Spleen (tissue), 11 donors: ENCODE results near the gene SUMF2. TPM values are rescaled to one million over a fixed set of nuclear protein-coding genes. Genes with fewer than 3 reads are reported as not detected.
"Not testable (repeated sequence)": the region's sequence is repeated elsewhere in the genome, so short reads cannot be mapped to it uniquely, and the experiment has no call there.

Experiments
- DNase-seq: peaks from one replicate; pipeline ENCODE4 v3.0.0-alpha.2; 2020
- H3K27ac ChIP-seq, 8 donors: fragments of 200-600 bp; sonication (generic) in 7 of 8; 1 replicate in 4 of 8; 2 replicates in 4 of 8; pipeline versions ENCODE4 v1.5.0 to v1.8.0; 2016 to 2021; ENCODE audit warnings: inconsistent platforms in 4 of 8, mild to moderate bottlenecking in 4 of 8, moderate library complexity in 1 of 8
- H3K27me3 ChIP-seq, 7 donors: fragments of 200-600 bp; sonication (generic) in 6 of 7; replicated peaks in 1 of 7; 1 replicate in 4 of 7; 2 replicates in 3 of 7; pipeline versions ENCODE4 v1.5.0 to v1.8.0; 2016 to 2021; ENCODE audit warnings: inconsistent platforms in 3 of 7, mild to moderate bottlenecking in 1 of 7
- H3K36me3 ChIP-seq, 6 donors: fragments of 200-600 bp; sonication (generic) in 5 of 6; 1 replicate in 4 of 6; 2 replicates in 2 of 6; pipeline versions ENCODE4 v1.5.0 to v1.8.0; 2016 to 2021; ENCODE audit warnings: inconsistent platforms in 2 of 6
- H3K4me1 ChIP-seq, 6 donors: fragments of 200-600 bp; sonication (generic) in 5 of 6; 1 replicate in 3 of 6; 2 replicates in 3 of 6; pipeline versions ENCODE4 v1.5.0 to v1.8.0; 2016 to 2021; ENCODE audit warnings: inconsistent platforms in 3 of 6
- H3K4me3 ChIP-seq, 8 donors: fragments of 200-600 bp; sonication (generic) in 7 of 8; 1 replicate in 4 of 8; 2 replicates in 4 of 8; pipeline versions ENCODE4 v1.5.0 to v1.8.0; 2016 to 2021; ENCODE audit warnings: inconsistent platforms in 4 of 8, mild to moderate bottlenecking in 4 of 8, moderate library complexity in 2 of 8
- H3K9me3 ChIP-seq, 8 donors: fragments of 200-600 bp; sonication (generic) in 7 of 8; 1 replicate in 4 of 8; 2 replicates in 4 of 8; pipeline versions ENCODE4 v1.5.0 to v1.8.0; 2016 to 2021; ENCODE audit warnings: inconsistent platforms in 4 of 8
- CTCF ChIP-seq, 11 experiments: fragments of 200-600 bp in 7 of 11; fragments of 450-650 bp in 4 of 11; sonication (generic) in 4 of 11; IDR thresholded peaks in 8 of 11; conservative IDR thresholded peaks in 3 of 11; 1 replicate in 7 of 11; 2 replicates in 4 of 11; pipeline versions ENCODE4 v1.4.0 to v1.8.0; 2016 to 2021; ENCODE audit warnings: antibody characterized with exemption in 11 of 11, inconsistent platforms in 4 of 11, mild to moderate bottlenecking in 1 of 11
- POLR2A ChIP-seq, 3 donors: fragments of 450-650 bp; IDR thresholded peaks; one replicate each; pipeline ENCODE4 v1.5.1; 2017; ENCODE audit warnings: antibody characterized with exemption in 3 of 3, mild to moderate bottlenecking in 1 of 3
- POLR2AphosphoS5 ChIP-seq, 3 donors: sonication (generic); formaldehyde crosslinking; IDR thresholded peaks; one replicate each; pipeline ENCODE4 v1.5.1; 2017; ENCODE audit warnings: antibody characterized with exemption in 3 of 3
- WGBS, 5 donors: extraction: QIAGEN DNeasy Blood & Tissue Kit in 3 of 5; methylation state at CpG; one replicate each; pipeline versions ENCODE4 v1.1.5 to v1.1.7; 2013 to 2018; 5-methylcytosine and 5-hydroxymethylcytosine counted together
- intact Hi-C: fragments of 100-400 bp; cut with DNase I; formaldehyde crosslinking; loops from one replicate; pipeline ENCODE4 v1.15.0; 2023; ENCODE audit warnings: low total_unique reads
- polyA plus RNA-seq, 3 donors: library from polyadenylated mRNA; stranded (reverse); fragments of 200-250 nt; gene quantifications; one replicate each; pipeline ENCODE4 v1.2.1, GENCODE V29; 2013
- total RNA-seq, 7 donors: library from RNA; depleted of rRNA in 3 of 7; stranded (reverse); fragments of >200 nt in 3 of 7; fragmentation: NEBNext Ultra II Directional in 4 of 7; extraction: Animal tissue kit (Norgen Biotek cat#: 25700) in 4 of 7; gene quantifications; one replicate each; pipeline versions ENCODE4 v1.1.0 to v1.2.1, GENCODE V29; 2016 to 2021
- donor health status: healthy with polysubstance abuse.
- donor health status: DM: no; HTN: no; CAD: no; lungs with moderate emphysema.
- donor health status: DM: no; HTN: no; CAD: no.
- donor health status: Bipolar disorder and iron deficiency.
- donor health status: healthy.
- donor health status: DM: no; HTN: no; CAD: no.
- donor health status: DM: yes; HTN: yes; CAD: no.

SUMF2 gene
- total and polyA plus RNA-seq, 10 donors = 57.1 to 145 (median 119) TPM

DNA sequence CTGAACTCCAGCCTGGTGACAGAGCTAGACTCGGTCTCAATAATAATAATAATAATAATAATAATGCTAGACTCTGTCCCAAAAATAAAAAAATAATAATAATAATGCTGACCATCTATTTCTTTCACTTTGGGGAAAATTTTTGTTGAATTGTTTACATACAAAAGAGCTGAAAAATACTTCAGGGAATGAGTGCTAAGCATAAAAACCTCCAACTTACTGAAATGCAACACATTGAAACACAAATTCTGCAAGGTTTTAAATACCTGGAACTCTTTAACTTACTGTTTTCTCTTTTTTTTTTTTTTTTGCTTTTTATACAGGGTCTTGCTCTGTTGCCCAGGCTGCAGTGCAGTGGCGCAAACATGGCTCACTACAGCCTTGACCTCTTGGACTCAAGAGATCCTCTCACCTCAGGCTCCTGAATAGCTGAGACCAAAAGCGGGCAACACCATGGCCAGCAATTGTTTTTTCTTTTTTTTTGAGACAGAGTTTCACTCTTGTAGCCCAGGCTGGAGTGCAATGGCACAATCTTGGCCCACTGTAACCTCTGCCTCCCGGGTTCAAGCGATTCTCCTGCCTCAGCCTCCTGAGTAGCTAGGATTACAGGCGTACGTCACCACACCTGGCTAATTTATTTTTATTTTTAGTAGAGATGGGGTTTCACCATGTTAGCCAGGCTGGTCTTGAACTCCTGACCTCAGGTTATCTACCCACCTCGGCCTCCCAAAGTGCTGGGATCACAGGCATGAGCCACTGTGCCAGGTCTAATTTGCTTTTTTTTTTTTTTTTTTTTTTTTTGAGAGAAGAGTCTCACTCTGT is 34.3 kb downstream of the SUMF2 start:
- H3K4me1 ChIP-seq, intact Hi-C loops, H3K27ac ChIP-seq, H3K4me3 ChIP-seq, H3K9me3 ChIP-seq, H3K27me3 ChIP-seq: not testable (repeated sequence)
- WGBS, 5 donors = 92 to 96% (median 95%) methylated on average over 8 of the region's 8 CpGs
- H3K36me3 ChIP-seq = peaks cover 0 to 75% (median 51%) of the 10 kb centered on the region in 6 donors
- peak; percentile 24 for DNase-seq
- peak in 2 of 3 donors; percentile 5 to 23 for TF ChIP-seq POLR2AphosphoS5 (IDR thresholded peaks at IDR 0.05)

DNA sequence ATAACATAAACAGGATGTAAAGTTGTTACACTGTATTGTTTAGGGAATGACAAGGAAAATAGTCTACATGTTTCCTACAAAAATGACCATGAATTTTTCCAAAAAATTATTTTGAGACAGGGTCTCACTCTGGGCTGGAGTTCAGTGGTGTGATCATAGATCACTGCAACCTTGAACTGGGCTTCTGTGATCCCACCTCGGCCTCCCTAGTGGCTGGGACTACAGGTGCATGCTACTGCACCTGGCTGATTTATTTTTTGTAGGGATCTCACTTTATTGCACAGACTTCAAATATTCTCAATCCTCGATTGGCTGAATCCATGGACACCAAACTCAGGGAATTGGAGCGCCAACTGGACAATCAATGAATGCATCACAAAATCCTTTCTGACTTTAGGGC is 35.6 kb downstream of the SUMF2 start:
- Histone ChIP-seq H3K9me3 (no peaks in the 10 kb centered on the region), H3K27me3 (no peaks in the 10 kb centered on the region), H3K4me1 (peaks cover 2 to 17% (median 12%) of the 10 kb centered on the region in 6 donors), H3K36me3 (peaks cover 0 to 87% (median 62%) of the 10 kb centered on the region in 6 donors), H3K27ac (no peak overlapping the region), H3K4me3 (no peak overlapping the region)
- intact Hi-C loops = loop anchor here (10.0 kb wide), 1 partner anchor 45 kb away; the partner anchor contains the start of genes CCT6A and PSPH
- DNase-seq = peak; percentile 57
- 90 to 99% (median 96%) methylated on average over 3 of the region's 3 CpGs for WGBS, 5 donors
- TF ChIP-seq POLR2A (IDR thresholded peaks at IDR 0.05) (no peak), CTCF (IDR thresholded peaks at IDR 0.05 in 8 of 11, conservative IDR thresholded peaks at IDR 0.05 in 3 of 11) (no peak), POLR2AphosphoS5 (IDR thresholded peaks at IDR 0.05) (no peak)

DNA sequence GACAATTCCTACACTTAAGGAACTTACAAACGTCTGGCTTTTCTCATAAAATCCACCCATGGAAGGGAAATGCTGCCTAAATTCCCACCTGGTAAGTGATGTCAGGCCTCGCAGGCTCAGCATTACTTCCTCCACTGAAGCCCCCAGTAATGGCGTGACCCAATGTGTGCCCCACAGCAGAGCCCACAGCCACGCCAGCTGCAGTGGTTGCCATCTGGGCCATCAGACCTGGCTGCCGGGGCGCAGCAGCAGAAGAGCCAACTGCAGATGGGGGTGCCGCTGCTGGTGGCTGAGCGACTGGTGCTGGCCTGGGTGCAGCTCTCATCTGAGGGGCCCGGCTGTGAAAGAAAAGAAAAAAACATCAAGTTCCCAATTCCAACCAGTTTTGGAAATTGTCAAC is 40.1 kb downstream of the SUMF2 start:
- intact Hi-C loops = loop anchor here (10.0 kb wide), 1 partner anchor 49 kb away; the partner anchor contains the start of genes CCT6A and PSPH
- not testable (repeated sequence) for H3K27me3 ChIP-seq, H3K9me3 ChIP-seq, H3K27ac ChIP-seq, H3K4me3 ChIP-seq
- peak; percentile 64 for DNase-seq
- peak in 1 of 3 donors; percentile 21 for TF ChIP-seq POLR2AphosphoS5 (IDR thresholded peaks at IDR 0.05)
- 83 to 94% (median 89%) methylated on average over 8 to 9 of the region's 9 CpGs for WGBS, 5 donors
- H3K4me1 ChIP-seq = peaks cover 12 to 41% (median 33%) of the 10 kb centered on the region in 6 donors
- peaks cover 0 to 59% (median 53%) of the 10 kb centered on the region in 6 donors for H3K36me3 ChIP-seq

- TF ChIP-seq CTCF (IDR thresholded peaks at IDR 0.05 in 8 of 11, conservative IDR thresholded peaks at IDR 0.05 in 3 of 11) (no peak), POLR2AphosphoS5 (IDR thresholded peaks at IDR 0.05) (no peak), POLR2A (IDR thresholded peaks at IDR 0.05) (no peak)
- peaks cover 0 to 5% (median 0%) of the 10 kb centered on the region in 8 donors for H3K9me3 ChIP-seq
- peaks cover 0 to 45% (median 39%) of the 10 kb centered on the region in 6 donors for H3K36me3 ChIP-seq
- H3K4me3 ChIP-seq = peak overlapping the region; percentile 72 to 89 (median 78)
- intact Hi-C loops = loop anchor here (10.0 kb wide), 1 partner anchor 51 kb away; the partner anchor contains the start of genes CCT6A and PSPH
- WGBS, 5 donors = 18 to 22% (median 19%) methylated on average over 6 of the region's 6 CpGs
- H3K27me3 ChIP-seq = no peaks in the 10 kb centered on the region
- peaks cover 12 to 41% (median 33%) of the 10 kb centered on the region in 6 donors for H3K4me1 ChIP-seq
- peak overlapping the region; percentile 89 to 96 (median 94) for H3K27ac ChIP-seq
- peak; percentile 51 for DNase-seq
Observed at GRCh38 chr7:56105508-56105907, 41.4 kb downstream of the SUMF2 start.
